Peyer's patch (tissue), 4 donors: ENCODE data around the gene PTH2. TPM values are rescaled to one million over a fixed set of nuclear protein-coding genes. Genes with fewer than 3 reads are reported as not detected.
"Not testable (repeated sequence)": the region's sequence is repeated elsewhere in the genome, so short reads cannot be mapped to it uniquely, and the experiment has no call there.

ENCODE experiments used
- DNase-seq, 3 donors: peaks; one replicate each; pipeline ENCODE4 v3.0.0-alpha.2; 2017 to 2019
- H3K27ac ChIP-seq, 4 donors: fragments of 200-600 bp; sonication (generic); one replicate each; pipeline ENCODE4 v1.5.1; 2016 to 2019
- H3K27me3 ChIP-seq, 2 donors: fragments of 200-600 bp; sonication (generic); one replicate each; pipeline ENCODE4 v1.5.1; 2019
- H3K36me3 ChIP-seq, 3 donors: fragments of 200-600 bp; sonication (generic); one replicate each; pipeline ENCODE4 v1.5.1; 2016 to 2019
- H3K4me1 ChIP-seq, 4 donors: fragments of 200-600 bp; sonication (generic); one replicate each; pipeline ENCODE4 v1.5.1; 2016 to 2019
- H3K4me3 ChIP-seq, 4 donors: fragments of 200-600 bp; sonication (generic); 1 replicate in 3 of 4; 2 replicates in 1 of 4; pipeline ENCODE4 v1.5.1; 2016 to 2019; ENCODE audit warnings: mild to moderate bottlenecking in 1 of 4
- H3K9me3 ChIP-seq, 4 donors: fragments of 200-600 bp; sonication (generic); one replicate each; pipeline ENCODE4 v1.5.1; 2016 to 2019; ENCODE audit warnings: mild to moderate bottlenecking in 1 of 4
- POLR2A ChIP-seq, 2 donors: fragments of 450-650 bp; IDR thresholded peaks; one replicate each; pipeline ENCODE4 v1.5.1; 2017; ENCODE audit warnings: antibody characterized with exemption in 2 of 2, mild to moderate bottlenecking in 2 of 2, moderate library complexity in 2 of 2
- total RNA-seq, 4 donors: library from RNA; depleted of rRNA; stranded (reverse); fragments of >200 nt; gene quantifications; one replicate each; pipeline ENCODE4 v1.1.0, GENCODE V29; 2016
- TF ChIP-seq, protein P1 (sequence below), 6 experiments: fragments of 450-650 bp in 4 of 6; fragments of 200-600 bp in 2 of 6; sonication (generic) in 1 of 6; IDR thresholded peaks; one replicate each; pipeline ENCODE4 v1.5.1; 2017 to 2019; ENCODE audit warnings: antibody characterized with exemption in 6 of 6, mild to moderate bottlenecking in 3 of 6, moderate library complexity in 1 of 6

The PTH2 gene
- total RNA-seq, 4 donors from 2014 or later = not detected

DNA sequence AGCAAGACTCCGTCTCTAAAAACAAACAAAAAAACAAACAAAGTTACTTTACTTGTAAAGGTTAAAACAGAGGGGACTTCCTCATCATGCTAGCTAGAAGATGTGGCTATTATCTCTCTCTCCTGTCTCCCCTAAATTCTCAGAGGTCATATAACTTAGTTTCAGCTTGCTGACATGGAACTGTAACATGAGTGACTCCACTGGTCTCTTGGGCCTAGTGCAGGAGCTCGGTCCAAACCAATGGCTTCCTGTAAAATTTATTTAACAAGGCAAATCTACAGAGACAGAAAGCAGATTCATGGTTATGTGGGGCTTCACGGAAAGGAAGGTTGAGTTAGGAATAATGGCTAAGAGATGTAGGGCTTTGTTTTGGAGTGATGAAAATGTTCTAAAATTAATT lies 44.7 kb downstream of the PTH2 start:
- no peaks in the 10 kb centered on the region for H3K36me3 ChIP-seq
- peaks cover 0 to 14% (median 0%) of the 10 kb centered on the region in 4 donors for H3K9me3 ChIP-seq
- no peaks in the 10 kb centered on the region for H3K27me3 ChIP-seq
- TF ChIP-seq, protein P1, sequence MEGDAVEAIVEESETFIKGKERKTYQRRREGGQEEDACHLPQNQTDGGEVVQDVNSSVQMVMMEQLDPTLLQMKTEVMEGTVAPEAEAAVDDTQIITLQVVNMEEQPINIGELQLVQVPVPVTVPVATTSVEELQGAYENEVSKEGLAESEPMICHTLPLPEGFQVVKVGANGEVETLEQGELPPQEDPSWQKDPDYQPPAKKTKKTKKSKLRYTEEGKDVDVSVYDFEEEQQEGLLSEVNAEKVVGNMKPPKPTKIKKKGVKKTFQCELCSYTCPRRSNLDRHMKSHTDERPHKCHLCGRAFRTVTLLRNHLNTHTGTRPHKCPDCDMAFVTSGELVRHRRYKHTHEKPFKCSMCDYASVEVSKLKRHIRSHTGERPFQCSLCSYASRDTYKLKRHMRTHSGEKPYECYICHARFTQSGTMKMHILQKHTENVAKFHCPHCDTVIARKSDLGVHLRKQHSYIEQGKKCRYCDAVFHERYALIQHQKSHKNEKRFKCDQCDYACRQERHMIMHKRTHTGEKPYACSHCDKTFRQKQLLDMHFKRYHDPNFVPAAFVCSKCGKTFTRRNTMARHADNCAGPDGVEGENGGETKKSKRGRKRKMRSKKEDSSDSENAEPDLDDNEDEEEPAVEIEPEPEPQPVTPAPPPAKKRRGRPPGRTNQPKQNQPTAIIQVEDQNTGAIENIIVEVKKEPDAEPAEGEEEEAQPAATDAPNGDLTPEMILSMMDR (IDR thresholded peaks at IDR 0.05) = no peak
- no peak for TF ChIP-seq POLR2A (IDR thresholded peaks at IDR 0.05)
- no peak overlapping the region for H3K4me3 ChIP-seq
- no peak for DNase-seq
- no peaks in the 10 kb centered on the region for H3K4me1 ChIP-seq
- H3K27ac ChIP-seq = no peak overlapping the region

GRCh38 chr19:49374665-49375434 lies 48.4 kb downstream of the PTH2 start:
- no peak overlapping the region for H3K4me3 ChIP-seq
- H3K36me3 ChIP-seq = no peaks in the 10 kb centered on the region
- H3K4me1 ChIP-seq = no peaks in the 10 kb centered on the region
- no peaks in the 10 kb centered on the region for H3K27me3 ChIP-seq
- TF ChIP-seq, protein P1 (IDR thresholded peaks at IDR 0.05) = no peak
- no peak for TF ChIP-seq POLR2A (IDR thresholded peaks at IDR 0.05)
- no peaks in the 10 kb centered on the region for H3K9me3 ChIP-seq
- no peak overlapping the region for H3K27ac ChIP-seq
- no peak for DNase-seq

- not testable (repeated sequence) for H3K9me3 ChIP-seq, H3K4me1 ChIP-seq, H3K4me3 ChIP-seq, DNase-seq, H3K36me3 ChIP-seq, H3K27me3 ChIP-seq, H3K27ac ChIP-seq
Observed at GRCh38 chr19:49373174-49373573, 50.1 kb downstream of the PTH2 start.

Other genes starting within 250 kb of the PTH2 start
- gene SLC6A16, start 98.2 kb downstream of the PTH2 start, total RNA-seq = 1 to 10 TPM in 1 of 4 donors, under 1 TPM in 1, not detected in 2; 0.27 to 5.8 TPM
- 100 to 1,000 TPM in 1 of 4 donors, 10 to 100 TPM in 3; 12.3 to 203 (median 48.4) TPM for gene CD37, start 88.0 kb downstream of the PTH2 start, total RNA-seq
- 10 to 100 TPM in 1 of 4 donors, 1 to 10 TPM in 3; 1.2 to 28.1 (median 7.9) TPM for gene TEAD2, start 61.0 kb downstream of the PTH2 start, total RNA-seq
- gene DKKL1, start 59.6 kb downstream of the PTH2 start, total RNA-seq = not detected
- not detected for gene KASH5, start 35.2 kb downstream of the PTH2 start, total RNA-seq
- gene GFY, start 1.9 kb upstream of the PTH2 start, total RNA-seq = not detected
- 1 to 10 TPM in 3 of 4 donors, not detected in 1; 1.2 to 2.0 (median 1.7) TPM for gene SLC17A7, start 18.1 kb upstream of the PTH2 start, total RNA-seq
- gene PIH1D1, start 28.4 kb upstream of the PTH2 start, total RNA-seq = 100 to 1,000 TPM in 3 of 4 donors, 10 to 100 TPM in 1; 96.2 to 229 (median 115) TPM
- gene ALDH16A1, start 29.8 kb upstream of the PTH2 start, total RNA-seq = 10 to 100 TPM; 33.8 to 53.6 (median 49.1) TPM
- gene FLT3LG, start 50.8 kb upstream of the PTH2 start, total RNA-seq = 10 to 100 TPM in 1 of 4 donors, 1 to 10 TPM in 3; 2.8 to 22.3 (median 5.0) TPM
- 1,000 to 10,000 TPM; 1,523 to 3,539 (median 1,798) TPM for gene RPL13A, start 64.2 kb upstream of the PTH2 start, total RNA-seq
- gene RPS11, start 73.0 kb upstream of the PTH2 start, total RNA-seq = 1,000 to 10,000 TPM; 1,400 to 3,556 (median 1,785) TPM
- 100 to 1,000 TPM; 239 to 985 (median 837) TPM for gene FCGRT, start 89.2 kb upstream of the PTH2 start, total RNA-seq
- gene RCN3, start 104.6 kb upstream of the PTH2 start, total RNA-seq = 100 to 1,000 TPM in 3 of 4 donors, 10 to 100 TPM in 1; 78.6 to 199 (median 151) TPM
- 10 to 100 TPM; 73.4 to 86.7 (median 80.9) TPM for gene NOSIP, start 157.1 kb upstream of the PTH2 start, total RNA-seq
- 10 to 100 TPM in 3 of 4 donors, 1 to 10 TPM in 1; 1.7 to 20.8 (median 13.1) TPM for gene PRRG2, start 157.9 kb upstream of the PTH2 start, total RNA-seq
- 10 to 100 TPM; 13.5 to 39.6 (median 28.1) TPM for gene PRR12, start 167.7 kb upstream of the PTH2 start, total RNA-seq
- gene RRAS, start 216.7 kb upstream of the PTH2 start, total RNA-seq = 10 to 100 TPM; 17.2 to 48.0 (median 32.4) TPM
- 10 to 100 TPM; 25.2 to 49.8 (median 44.0) TPM for gene SCAF1, start 218.8 kb upstream of the PTH2 start, total RNA-seq
- gene IRF3, start 242.4 kb upstream of the PTH2 start, total RNA-seq = 100 to 1,000 TPM in 3 of 4 donors, 10 to 100 TPM in 1; 98.6 to 131 (median 120) TPM
- gene BCL2L12, start 242.5 kb upstream of the PTH2 start, total RNA-seq = 10 to 100 TPM in 3 of 4 donors, 1 to 10 TPM in 1; 5.3 to 28.9 (median 12.2) TPM